HG03097 (cell line): Measurements from ENCODE around the gene DIP2C.
"Not testable (repeated sequence)": the region's sequence is repeated elsewhere in the genome, so short reads cannot be mapped to it uniquely, and the experiment has no call there.

ENCODE experiments used
- ATAC-seq: cut with Tn5 transposase; IDR thresholded peaks from one replicate; pipeline ENCODE4 v1.9.1; 2021; ENCODE audit not compliant: unreplicated experiment, low FRiP score

DIP2C gene

DNA sequence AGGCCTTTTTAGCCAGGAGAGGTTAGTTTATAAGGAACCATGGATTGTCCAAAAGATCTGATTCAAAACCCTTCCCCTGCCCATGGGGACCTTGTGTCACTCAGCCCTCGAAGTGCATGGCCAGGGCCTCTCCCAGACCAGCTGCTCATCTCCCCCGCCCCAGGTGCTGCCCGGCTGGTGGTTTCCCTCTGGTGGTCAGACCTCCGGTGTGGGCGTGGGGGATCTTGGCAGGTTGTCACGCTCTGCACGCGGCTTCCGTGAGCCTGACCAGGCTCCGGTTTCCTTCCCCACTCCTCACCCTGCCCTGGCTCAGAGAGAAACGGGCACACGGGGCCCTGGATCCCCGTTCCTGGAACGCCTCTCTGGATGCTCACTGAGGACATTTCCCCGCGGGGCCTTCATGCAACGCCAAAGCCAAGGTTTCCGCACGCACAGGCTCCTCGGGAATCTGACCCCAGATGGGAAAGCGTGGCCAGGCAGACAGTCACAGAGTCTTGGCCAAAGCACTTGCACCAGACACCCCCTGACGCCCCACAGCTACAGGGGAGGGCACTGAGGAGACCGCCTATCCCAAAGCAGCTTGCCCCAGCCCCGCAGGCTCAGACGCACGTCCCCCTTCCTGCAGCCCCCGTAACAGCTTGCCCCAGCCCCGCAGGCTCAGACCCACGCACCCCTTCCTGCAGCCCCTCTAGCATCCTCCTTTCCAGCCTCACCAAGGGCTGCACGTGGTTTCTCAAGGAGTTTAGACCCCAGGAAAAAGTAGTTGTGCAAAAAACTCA is 7.8 kb upstream of the DIP2C start:
- no peak for ATAC-seq

GRCh38 chr10:695396-695795 is 5.9 kb upstream of the DIP2C start:
- ATAC-seq = no peak

GRCh38 chr10:693506-693905 is 4.0 kb upstream of the DIP2C start:
- no peak for ATAC-seq

GRCh38 chr10:692682-693351 is 3.3 kb upstream of the DIP2C start:
- no peak for ATAC-seq

GRCh38 chr10:691216-691615 is 1.7 kb upstream of the DIP2C start:
- no peak for ATAC-seq

GRCh38 chr10:690372-691161 is 1.1 kb upstream of the DIP2C start:
- ATAC-seq = no peak

DNA sequence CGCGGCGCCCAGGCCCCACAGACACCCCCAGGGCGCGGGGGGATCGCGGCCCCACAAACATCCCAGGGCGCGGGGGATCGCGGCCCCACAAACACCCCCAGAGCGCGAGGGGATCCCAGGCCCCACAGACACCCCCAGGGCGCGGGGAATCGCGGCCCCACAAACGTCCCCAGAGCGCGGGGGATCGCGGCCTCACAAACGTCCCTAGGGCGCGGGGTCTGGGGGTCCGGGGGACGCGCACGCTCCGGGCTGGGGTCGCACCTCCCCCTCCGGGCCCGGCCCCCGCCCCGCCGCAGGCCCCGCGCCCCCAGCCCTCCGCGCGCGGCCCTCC is 382 bp downstream of the DIP2C start:
- no peak for ATAC-seq

DNA sequence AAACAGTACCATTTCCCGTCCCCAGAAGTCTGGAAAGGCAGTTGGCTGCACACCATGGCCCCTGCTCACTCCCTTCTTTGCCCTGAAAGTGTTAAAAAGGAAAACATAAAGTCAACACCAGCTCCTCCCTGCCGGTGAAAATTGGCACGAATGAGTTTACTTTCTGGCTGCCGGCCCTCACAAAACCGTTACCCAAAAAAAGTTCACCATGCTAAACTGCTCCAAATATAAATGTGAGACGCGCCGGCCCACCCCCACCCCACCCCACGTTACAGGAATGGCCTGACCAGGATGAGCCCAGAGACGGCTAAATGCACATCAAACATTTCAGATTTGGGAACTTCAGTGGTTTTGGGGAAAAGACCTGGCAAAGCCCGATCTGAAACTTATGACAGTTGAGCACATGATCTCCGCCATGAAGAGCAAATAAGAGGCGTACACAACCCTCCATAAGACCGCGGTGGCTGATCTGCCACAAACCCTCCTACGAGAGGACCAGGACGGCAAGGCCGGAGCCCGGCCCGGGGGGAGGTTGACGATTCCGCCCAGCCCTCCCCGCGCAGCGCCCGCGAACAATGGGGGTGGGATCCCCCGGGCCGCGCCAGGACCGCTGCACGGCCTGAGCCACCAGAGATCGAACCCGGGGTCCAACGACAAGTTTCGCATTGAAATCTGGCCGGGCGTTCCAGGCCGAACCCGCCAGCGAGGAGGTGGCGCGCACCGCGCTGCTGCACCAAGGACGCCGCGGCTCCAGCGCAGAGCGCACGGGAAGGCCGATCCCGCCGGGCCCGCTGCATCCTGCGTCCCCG is 952 bp downstream of the DIP2C start:
- no peak for ATAC-seq

DNA sequence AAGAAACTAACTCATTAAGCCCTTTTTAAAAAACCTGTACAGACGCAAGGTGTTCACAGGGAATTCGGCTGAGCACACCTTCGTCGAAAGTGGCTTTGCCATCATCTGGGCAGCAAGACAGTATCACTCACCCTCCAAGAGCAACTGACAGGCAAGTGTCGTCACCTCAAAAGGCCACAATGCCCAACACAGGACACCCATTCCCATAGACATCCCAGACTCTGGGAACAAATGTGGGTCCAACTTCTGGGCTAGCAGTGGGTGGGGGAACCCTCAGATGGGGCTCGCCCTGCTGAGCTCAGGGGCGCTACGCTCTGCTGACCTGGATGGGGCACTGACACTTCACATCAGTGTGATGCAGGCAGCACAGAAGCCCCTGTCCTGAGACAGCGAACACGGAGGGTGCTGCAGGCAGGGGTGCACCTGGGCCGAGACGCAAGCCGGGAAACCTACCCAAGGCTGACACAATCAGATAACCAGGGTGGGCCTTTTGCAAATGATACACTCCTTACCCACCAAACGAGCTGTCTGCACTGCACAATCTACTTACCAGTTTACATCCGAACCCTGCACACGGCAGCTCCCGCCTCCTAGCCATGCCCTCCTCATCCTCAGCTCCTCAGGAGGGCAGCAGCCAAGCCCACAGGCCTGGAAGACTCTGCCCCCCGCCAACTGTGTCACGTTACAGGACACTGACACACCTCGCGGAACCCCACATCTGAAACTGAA is 1.7 kb downstream of the DIP2C start:
- ATAC-seq = no peak

- no peak for ATAC-seq
Observed at GRCh38 chr10:686155-686931, 3.1 kb downstream of the DIP2C start.

DNA sequence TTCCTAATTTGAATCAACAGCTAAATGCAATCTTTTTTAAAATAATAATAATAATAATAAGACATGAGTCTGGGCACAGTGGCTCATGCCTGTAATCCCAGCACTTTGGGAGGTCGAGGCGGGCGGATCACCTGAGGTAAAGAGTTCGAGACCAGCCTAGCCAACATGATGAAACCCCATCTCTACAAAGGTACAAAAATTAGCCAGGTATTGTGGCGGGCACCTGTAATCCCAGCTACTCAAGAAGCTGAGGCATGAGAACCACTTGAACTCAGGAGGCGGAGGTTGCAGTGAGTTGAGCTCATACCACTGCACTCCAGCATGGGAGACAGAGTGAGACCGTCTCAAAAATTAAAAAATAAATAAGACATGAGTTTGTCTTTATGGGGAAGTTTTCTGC is 3.9 kb downstream of the DIP2C start:
- ATAC-seq = no peak

DNA sequence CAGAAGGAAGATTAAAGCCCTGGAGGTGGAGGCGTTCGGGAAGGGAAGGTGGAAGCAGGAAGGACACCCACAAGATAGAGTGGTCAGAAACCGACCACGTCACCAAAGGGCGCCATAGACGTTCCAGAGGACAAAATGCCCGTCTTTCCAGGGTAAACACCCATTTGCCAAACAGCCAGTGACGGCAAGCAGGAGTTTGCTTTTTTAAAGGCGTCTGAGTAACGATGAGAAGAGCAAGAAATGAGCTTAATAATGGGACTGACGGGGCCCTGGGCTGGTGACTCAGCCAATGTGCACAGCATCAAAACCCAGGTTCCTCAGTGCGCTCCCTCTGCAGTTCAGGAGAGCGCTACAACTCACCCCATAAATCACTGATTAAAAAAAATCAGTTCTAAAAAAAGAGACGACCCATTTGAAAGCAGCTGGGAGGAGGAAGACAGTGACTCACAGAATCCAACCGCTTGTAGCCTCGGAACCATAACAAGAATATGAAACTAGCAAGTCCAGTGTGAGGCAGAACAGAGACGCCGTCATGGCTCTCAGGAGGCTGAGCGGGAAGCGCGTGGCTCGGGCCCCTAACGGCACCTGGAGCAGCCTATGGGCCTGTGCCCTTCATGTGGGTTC is 5.9 kb downstream of the DIP2C start:
- ATAC-seq = no peak

DNA sequence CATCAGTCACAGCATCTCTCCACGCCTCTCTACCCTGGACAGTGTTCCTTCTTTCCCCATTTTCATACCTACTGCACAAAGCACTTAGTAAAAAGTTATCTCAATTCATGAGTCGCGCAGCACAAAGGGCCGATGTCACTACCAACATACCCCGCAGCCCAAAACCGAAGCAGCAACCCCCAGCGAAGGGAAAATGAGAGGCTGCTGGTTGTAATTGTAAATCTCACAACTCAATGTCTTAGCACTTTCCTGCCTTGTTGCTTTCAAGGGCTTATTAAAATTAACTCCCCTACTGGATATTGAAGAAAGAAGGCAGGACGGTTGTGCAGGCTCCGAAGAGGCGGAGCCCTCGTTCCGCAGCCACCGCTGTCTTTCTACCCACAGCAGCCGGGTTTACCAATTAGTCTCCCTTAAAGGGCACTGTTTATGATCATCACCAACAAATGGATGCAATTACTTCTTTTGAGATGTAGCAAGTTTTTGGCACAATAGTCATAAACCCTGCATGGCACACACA is 6.5 kb downstream of the DIP2C start:
- no peak for ATAC-seq

- no peak for ATAC-seq
Observed at GRCh38 chr10:681670-682318, 7.7 kb downstream of the DIP2C start.

- no peak for ATAC-seq
Observed at GRCh38 chr10:680745-681144, 8.7 kb downstream of the DIP2C start.

DNA sequence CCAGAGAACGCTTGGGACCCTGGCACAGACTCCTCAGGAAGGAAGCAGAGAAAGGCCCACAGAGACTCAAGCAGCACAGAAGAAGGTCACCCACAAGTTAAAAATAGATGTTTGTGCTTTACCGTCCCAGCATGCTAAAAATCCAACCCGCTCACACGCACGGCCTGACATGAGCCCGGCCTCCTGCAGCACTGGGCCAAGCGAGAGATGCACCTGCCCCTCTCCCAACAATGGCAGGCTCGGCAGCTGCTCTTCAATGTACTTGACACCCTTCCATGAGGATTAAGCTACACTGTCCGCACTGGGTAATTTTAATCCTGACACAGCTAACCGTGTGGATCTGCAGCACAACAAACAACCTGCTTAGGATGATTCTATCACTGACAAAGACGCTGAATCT is 9.3 kb downstream of the DIP2C start:
- no peak for ATAC-seq

DNA sequence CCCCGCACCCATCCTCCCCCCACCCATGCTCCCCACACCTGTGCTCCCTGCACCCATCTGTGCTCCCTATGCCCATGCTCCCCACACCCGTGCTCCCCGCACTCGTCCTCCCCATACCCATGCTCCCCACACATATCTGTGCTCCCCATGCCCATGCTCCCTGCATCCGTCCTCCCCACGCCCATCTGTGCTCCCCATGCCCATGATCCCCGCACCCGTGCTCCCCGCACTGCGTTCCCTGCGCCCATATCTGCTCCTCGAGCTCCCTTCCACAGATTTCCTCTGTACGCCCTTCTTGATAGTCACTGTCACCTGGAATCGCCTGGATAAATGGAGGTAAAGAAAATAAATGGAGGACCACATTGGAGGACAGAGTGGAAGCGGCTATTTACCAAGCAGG is 9.9 kb downstream of the DIP2C start:
- no peak for ATAC-seq

DNA sequence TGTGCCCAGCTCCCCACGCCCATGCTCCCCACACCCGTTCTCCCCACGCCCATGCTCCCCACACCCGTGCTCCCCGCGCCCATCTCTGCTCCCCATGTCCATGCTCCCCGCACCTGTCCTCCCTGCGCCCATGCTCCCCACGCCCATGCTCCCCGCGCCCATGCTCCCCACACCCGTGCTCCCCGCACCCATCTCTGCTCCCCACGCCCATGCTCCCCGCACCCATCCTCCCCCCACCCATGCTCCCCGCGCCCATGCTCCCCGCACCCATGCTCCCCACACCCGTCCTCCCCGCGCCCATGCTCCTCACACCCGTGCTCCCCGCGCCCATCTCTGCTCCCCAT is 10.8 kb downstream of the DIP2C start:
- not testable (repeated sequence) for ATAC-seq
